ENCODE data around the gene DENND2A. TPM values are rescaled to one million over a fixed set of nuclear protein-coding genes. Genes with fewer than 3 reads are reported as not detected.

DENND2A gene
- total and polyA plus RNA-seq, 2 of the 4 experiments (the other 2 are of a cell fraction), result 7.5 to 10.3 TPM

DNA sequence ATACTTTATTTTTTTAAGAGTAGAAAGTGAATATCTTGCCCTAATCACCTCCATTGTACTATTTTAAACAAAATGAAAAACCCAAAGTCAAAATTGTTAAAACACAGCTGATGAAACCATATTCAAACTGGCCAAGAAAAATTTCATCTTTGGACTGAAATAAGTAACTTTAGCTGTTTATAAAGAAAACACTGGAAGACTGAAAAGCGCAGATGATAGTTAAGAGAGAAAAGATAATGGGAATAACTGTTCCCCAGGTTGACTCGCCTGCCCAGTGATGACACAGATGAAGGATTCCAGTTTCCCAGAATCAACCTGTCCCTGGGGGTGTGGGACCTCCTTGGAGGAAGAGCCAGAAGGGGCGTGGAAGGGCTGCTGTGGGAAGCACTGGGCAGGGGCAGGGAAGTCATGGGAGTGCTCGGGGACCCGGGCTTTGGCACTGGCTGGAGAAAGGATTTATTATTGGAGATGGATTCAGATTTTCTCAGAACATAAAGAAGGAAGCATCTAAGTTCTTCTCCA is 43.1 kb downstream of the DENND2A start:
- Histone ChIP-seq H3K4me2 (ENCODE audit: low read depth, low read length) (no peak overlapping the region), H4K5ac (ENCODE audit: low read depth, low read length) (no peak overlapping the region), H3K27ac (ENCODE audit: insufficient read depth, low read length) (peak overlapping the region; percentile 85; the same call in 1 of the 2 replicates), H2BK15ac (ENCODE audit: low read depth, low read length) (no peak overlapping the region; the same call in 1 of the 3 replicates), H2BK120ac (ENCODE audit: low read depth, low read length) (0 out of 2 replicates have a peak overlapping the region, but pooled peaks have one; percentile 39), H2AK5ac (ENCODE audit: low read depth, low read length) (0 out of 2 replicates have a peak overlapping the region, but pooled peaks have one; percentile 64), H3K23ac (ENCODE audit: low read depth, low read length) (no peak overlapping the region), H2AFZ (replicated peaks; ENCODE audit: low read length, poor library complexity) (no peak overlapping the region), H3K9me1 (ENCODE audit: insufficient read depth, low read length) (peaks cover 15% of the 10 kb centered on the region), H4K20me1 (ENCODE audit: insufficient read depth, low read length) (no peaks in the 10 kb centered on the region), H3K4me1 (ENCODE audit: control insufficient read depth, insufficient read depth, low read length) (peaks cover 9% of the 10 kb centered on the region; the same call in 1 of the 2 replicates), H4K8ac (ENCODE audit: low read depth in 2 of 2, low read length in 2 of 2) (0 out of 4 replicates have a peak overlapping the region, but pooled peaks of 1 of the 2 experiments have one; percentile 20), H3K4ac (ENCODE audit: low read depth, low read length) (peak overlapping the region; percentile 45), H2BK20ac (ENCODE audit: low read depth, low read length) (0 out of 2 replicates have a peak overlapping the region, but pooled peaks have one; percentile 20), H3K56ac (ENCODE audit: extremely low read depth, insufficient read depth, low read length) (no peak overlapping the region), H3K9me3 (ENCODE audit: control insufficient read depth, insufficient read depth, low read length) (no peaks in the 10 kb centered on the region), H3K14ac (replicated peaks; ENCODE audit: low read depth, low read length) (peak overlapping the region; percentile 33; the same call in 1 of the 2 replicates), H3K18ac (ENCODE audit: low read depth, low read length) (no peak overlapping the region), H3K27me3 (ENCODE audit: control insufficient read depth, insufficient read depth, low read length) (no peaks in the 10 kb centered on the region), H3K79me1 (ENCODE audit: low read depth in 1 of 2, low read length in 2 of 2) (peaks cover 6 to 54% of the 10 kb centered on the region in 2 experiments), H2BK5ac (ENCODE audit: low read depth, low read length, poor library complexity, severe bottlenecking) (peak overlapping the region; percentile 55), H3K9ac (ENCODE audit: low read depth, low read length) (no peak overlapping the region), H3K4me3 (ENCODE audit: insufficient read depth, low read depth, low read length) (no peak overlapping the region), H2AK9ac (replicated peaks; ENCODE audit: low read depth, low read length, poor library complexity) (peak overlapping the region; percentile 17), H3K36me3 (ENCODE audit: control insufficient read depth, insufficient read depth, low read length) (peaks cover 27% of the 10 kb centered on the region), H4K91ac (ENCODE audit: insufficient read depth, low read depth, low read length) (0 out of 2 replicates have a peak overlapping the region, but pooled peaks have one; percentile 27)
- ChIA-PET POLR2A (ENCODE audit: unreplicated experiment) (no interaction called here), CTCF (no interaction called here)
- ATAC-seq (ENCODE audit: low read depth) (peak; percentile 39), DNase-seq (no peak)
- TF ChIP-seq, protein P1, sequence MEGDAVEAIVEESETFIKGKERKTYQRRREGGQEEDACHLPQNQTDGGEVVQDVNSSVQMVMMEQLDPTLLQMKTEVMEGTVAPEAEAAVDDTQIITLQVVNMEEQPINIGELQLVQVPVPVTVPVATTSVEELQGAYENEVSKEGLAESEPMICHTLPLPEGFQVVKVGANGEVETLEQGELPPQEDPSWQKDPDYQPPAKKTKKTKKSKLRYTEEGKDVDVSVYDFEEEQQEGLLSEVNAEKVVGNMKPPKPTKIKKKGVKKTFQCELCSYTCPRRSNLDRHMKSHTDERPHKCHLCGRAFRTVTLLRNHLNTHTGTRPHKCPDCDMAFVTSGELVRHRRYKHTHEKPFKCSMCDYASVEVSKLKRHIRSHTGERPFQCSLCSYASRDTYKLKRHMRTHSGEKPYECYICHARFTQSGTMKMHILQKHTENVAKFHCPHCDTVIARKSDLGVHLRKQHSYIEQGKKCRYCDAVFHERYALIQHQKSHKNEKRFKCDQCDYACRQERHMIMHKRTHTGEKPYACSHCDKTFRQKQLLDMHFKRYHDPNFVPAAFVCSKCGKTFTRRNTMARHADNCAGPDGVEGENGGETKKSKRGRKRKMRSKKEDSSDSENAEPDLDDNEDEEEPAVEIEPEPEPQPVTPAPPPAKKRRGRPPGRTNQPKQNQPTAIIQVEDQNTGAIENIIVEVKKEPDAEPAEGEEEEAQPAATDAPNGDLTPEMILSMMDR (conservative IDR thresholded peaks at IDR 0.05; ENCODE audit: low read depth, low read length), result no peak
- TF ChIP-seq RFX5 (IDR thresholded peaks at IDR 0.05; ENCODE audit: low read depth, low read length), result no peak
- TF ChIP-seq RCOR1 (IDR thresholded peaks at IDR 0.05; ENCODE audit: insufficient replicate concordance, low read length), result no peak
- TF ChIP-seq MAZ (IDR thresholded peaks at IDR 0.05; ENCODE audit: borderline replicate concordance, low read depth, low read length), result no peak
- no peak for TF ChIP-seq FOS (IDR thresholded peaks at IDR 0.05; ENCODE audit: low read depth, low read length)
- intact Hi-C loops (cut with micrococcal nuclease) (no loop called here), dilution Hi-C loops (cut with HindIII; ENCODE audit: low sequenced_read_pairs, unreplicated experiment) (no loop called here), in situ Hi-C loops (cut with MboI; ENCODE audit: low sequenced_read_pairs) (no loop called here)
- no TSS peak for BruUV-seq (replicated peaks)
- WGBS, 2 experiments (ENCODE audit: extremely low coverage in 2 of 2, insufficient read length in 1 of 2), result no CpG with 5 or more reads among the region's 5 CpGs

All from IMR-90 (cell line).